ENCODE measurements around the gene AGBL2.

GRCh38 chr11:47609675-47610074, 105.5 kb downstream of the AGBL2 start:
- TF ChIP-seq POLR2AphosphoS5 (IDR thresholded peaks at IDR 0.05) (no peak), CTCF (IDR thresholded peaks at IDR 0.05 in 8 of 11, conservative IDR thresholded peaks at IDR 0.05 in 3 of 11) (no peak)

All from spleen (tissue), 7 donors.